PC-3 (cell line): Measurements from ENCODE around the gene IFFO2. TPM values are rescaled to one million over a fixed set of nuclear protein-coding genes. Genes with fewer than 3 reads are reported as not detected.
A peak's percentile ranks its signal among the peaks of the same experiment; 100 is the strongest.

Source experiments
- ATAC-seq: fragments of 200-7000 bp; cut with Tn5 transposase; 2 replicates; pipeline ENCODE4 v1.9.1; 2020; ENCODE audit warnings: mild to moderate bottlenecking, moderate library complexity
- BruUV-seq: library from RNA; stranded (reverse); fragments of 400-500 nt; replicated peaks from 2 replicates; lab custom pipeline; 2021; lab: Mats Ljungman, UMichigan
- CTCF ChIA-PET: fragments of 300-600 bp; sonication (Branson Sonifier 250); formaldehyde crosslinking; loops from one replicate; lab custom pipeline; 2022; ENCODE audit warnings: antibody characterized with exemption; lab: Charles Lee
- POLR2A ChIA-PET: fragments of 300-600 bp; sonication (Branson Sonifier 250); formaldehyde crosslinking; loops from one replicate; lab custom pipeline; 2022; ENCODE audit warnings: antibody characterized with exemption; ENCODE audit not compliant: unreplicated experiment; lab: Charles Lee
- DNase-seq: peaks from one replicate; pipeline ENCODE4 v3.0.0-alpha.2; 2015
- H2AFZ ChIP-seq: fragments of 300-600 bp; sonication (generic); 2 replicates; pipeline ENCODE4 v1.6.0; 2016; ENCODE audit warnings: antibody characterized with exemption, low read length
- H3F3A ChIP-seq: fragments of 300-600 bp; sonication (generic); one replicate; pipeline ENCODE4 v1.6.0; 2017; ENCODE audit warnings: antibody characterized with exemption, low read length, control low read depth, mild to moderate bottlenecking; ENCODE audit not compliant: unreplicated experiment
- H3K27ac ChIP-seq: fragments of 300-600 bp; sonication (generic); 2 replicates; pipeline ENCODE4 v1.5.1; 2016; ENCODE audit warnings: mild to moderate bottlenecking, low read length
- H3K27me3 ChIP-seq: fragments of 300-600 bp; sonication (generic); 2 replicates; pipeline ENCODE4 v1.6.1; 2016; ENCODE audit warnings: low read length, mixed read lengths
- H3K36me3 ChIP-seq: fragments of 300-600 bp; sonication (generic); 2 replicates; pipeline ENCODE4 v1.6.1; 2016; ENCODE audit warnings: low read depth, mixed run types, low read length, mixed read lengths
- H3K4me1 ChIP-seq: fragments of 300-600 bp; sonication (generic); 2 replicates; pipeline ENCODE4 v1.5.1; 2016; ENCODE audit warnings: low read length; ENCODE audit not compliant: insufficient read depth
- H3K4me2 ChIP-seq: fragments of 300-600 bp; sonication (generic); 2 replicates; pipeline ENCODE4 v1.6.0; 2016; ENCODE audit warnings: low read length
- H3K4me3 ChIP-seq: fragments of 300-600 bp; sonication (generic); 2 replicates; pipeline ENCODE4 v1.5.1; 2016; ENCODE audit warnings: mild to moderate bottlenecking, low read length, mixed read lengths
- H3K79me2 ChIP-seq: fragments of 300-600 bp; sonication (generic); 2 replicates; pipeline ENCODE4 v1.6.1; 2017; ENCODE audit warnings: low read length, mixed read lengths
- H3K9ac ChIP-seq: fragments of 300-600 bp; sonication (generic); 2 replicates; pipeline ENCODE4 v1.6.0; 2016; ENCODE audit warnings: mild to moderate bottlenecking, low read length
- H3K9me2 ChIP-seq: fragments of 300-600 bp; sonication (generic); replicated peaks from 2 replicates; pipeline ENCODE4 v1.6.1; 2016; ENCODE audit warnings: mixed run types, low read length, mixed read lengths
- H3K9me3 ChIP-seq: fragments of 300-600 bp; sonication (generic); 2 replicates; pipeline ENCODE4 v1.6.1; 2016; ENCODE audit warnings: low read length, mixed read lengths
- H4K20me1 ChIP-seq: fragments of 300-600 bp; sonication (generic); 2 replicates; pipeline ENCODE4 v1.6.1; 2016; ENCODE audit warnings: low read length, mixed read lengths
- CTCF ChIP-seq: fragments of 300-600 bp; sonication (generic); conservative IDR thresholded peaks from 2 replicates; pipeline ENCODE4 v1.5.1; 2017; ENCODE audit warnings: antibody characterized with exemption, low read depth, mild to moderate bottlenecking, low read length
- EZH2 ChIP-seq: fragments of 300-600 bp; sonication (generic); IDR thresholded peaks from one replicate; pipeline ENCODE4 v1.6.1; 2017; ENCODE audit warnings: antibody characterized with exemption, mild to moderate bottlenecking, low read length; ENCODE audit not compliant: unreplicated experiment
- EZH2phosphoT487 ChIP-seq: fragments of 300-600 bp; sonication (generic); IDR thresholded peaks from 2 replicates; pipeline ENCODE4 v1.6.1; 2018; ENCODE audit warnings: mild to moderate bottlenecking, antibody characterized with exemption, low read length, borderline replicate concordance
- intact Hi-C: fragments of 100-400 bp; cut with micrococcal nuclease; formaldehyde crosslinking; loops from 2 replicates; pipeline ENCODE4 v1.9.0; 2023
- total RNA-seq: library from RNA; depleted of rRNA; stranded (reverse); fragments of >200 nt; gene quantifications from 2 replicates; pipeline ENCODE4 v1.2.3, GENCODE V29; 2014

Gene IFFO2
- total RNA-seq, 1 experiment from 2014 or later = 30.7 TPM

- BruUV-seq = no TSS peak
- ATAC-seq (no peak), DNase-seq (no peak)
- no peaks in the 10 kb centered on the region for H3K9me2 ChIP-seq
- no peak overlapping the region for H3K27ac ChIP-seq
- peaks cover 25% of the 10 kb centered on the region; the same call in 1 of the 2 replicates for H3K36me3 ChIP-seq
- CTCF ChIA-PET = interaction anchor here (0.6 kb wide), 1 partner anchor 176 kb away, joined by 3 read pairs; no protein-coding TSS in a partner anchor
- H3K4me3 ChIP-seq = no peak overlapping the region
- H3F3A ChIP-seq = no peaks in the 10 kb centered on the region
- no peak for TF ChIP-seq EZH2phosphoT487
- POLR2A ChIA-PET = no interaction called here
- no peak overlapping the region for H3K9ac ChIP-seq
- no peak overlapping the region for H3K4me2 ChIP-seq
- intact Hi-C loops = no loop called here
- no peaks in the 10 kb centered on the region for H4K20me1 ChIP-seq
- no peaks in the 10 kb centered on the region for H3K9me3 ChIP-seq
- H2AFZ ChIP-seq = no peak overlapping the region
- H3K79me2 ChIP-seq = peaks cover 34% of the 10 kb centered on the region
- no peaks in the 10 kb centered on the region for H3K27me3 ChIP-seq
- H3K4me1 ChIP-seq = peaks cover 18% of the 10 kb centered on the region
Measured at GRCh38 chr1:18917071-18917799, 39.2 kb downstream of the IFFO2 start.

- Histone ChIP-seq H3F3A (no peaks in the 10 kb centered on the region), H3K27ac (no peak overlapping the region), H4K20me1 (no peaks in the 10 kb centered on the region), H2AFZ (no peak overlapping the region), H3K9me2 (no peaks in the 10 kb centered on the region), H3K4me2 (no peak overlapping the region), H3K27me3 (no peaks in the 10 kb centered on the region), H3K79me2 (peaks cover 16% of the 10 kb centered on the region), H3K36me3 (peaks cover 33% of the 10 kb centered on the region), H3K4me3 (no peak overlapping the region), H3K9ac (no peak overlapping the region), H3K4me1 (peaks cover 5% of the 10 kb centered on the region), H3K9me3 (no peaks in the 10 kb centered on the region)
- ATAC-seq (no peak), DNase-seq (no peak)
- ChIA-PET POLR2A (no interaction called here), CTCF (interaction anchor here (0.7 to 1.4 kb wide), 2 partner anchors 13 to 145 kb away, joined by 3 to 5 read pairs; partner anchors contain the start of gene ALDH4A1)
- TF ChIP-seq CTCF (no peak), EZH2 (no peak), EZH2phosphoT487 (no peak)
- BruUV-seq = no TSS peak
- intact Hi-C loops = no loop called here
Measured at GRCh38 chr1:18915341-18915740, 41.1 kb downstream of the IFFO2 start.

- Histone ChIP-seq H3K9me3 (no peaks in the 10 kb centered on the region), H3K4me3 (no peak overlapping the region), H3K4me1 (peaks cover 5% of the 10 kb centered on the region), H3F3A (no peaks in the 10 kb centered on the region), H3K9me2 (no peaks in the 10 kb centered on the region), H3K4me2 (no peak overlapping the region), H3K79me2 (peaks cover 8% of the 10 kb centered on the region; the same call in 1 of the 2 replicates), H3K9ac (no peak overlapping the region), H2AFZ (no peak overlapping the region), H4K20me1 (no peaks in the 10 kb centered on the region), H3K36me3 (peaks cover 33% of the 10 kb centered on the region), H3K27me3 (no peaks in the 10 kb centered on the region), H3K27ac (no peak overlapping the region)
- ChIA-PET CTCF (interaction anchor here (0.5 to 1.8 kb wide), 15 partner anchors 10 to 183 kb away, joined by 3 to 10 read pairs (median 4); partner anchors contain the start of genes ALDH4A1 and IFFO2), POLR2A (interaction anchor here (0.6 kb wide), 1 partner anchor 201 kb away, joined by 4 read pairs; no protein-coding TSS in a partner anchor)
- intact Hi-C loops = loop anchor here (2.0 kb wide), 1 partner anchor 60 kb away; no protein-coding TSS in a partner anchor
- DNase-seq (peak; percentile 77), ATAC-seq (peak; percentile 89)
- no TSS peak for BruUV-seq
- TF ChIP-seq CTCF (peak; percentile 100), EZH2phosphoT487 (no peak)
Measured at GRCh38 chr1:18913065-18913835, 43.2 kb downstream of the IFFO2 start.
